ENCODE measurements around the gene GDPD4. TPM values are rescaled to one million over a fixed set of nuclear protein-coding genes. Genes with fewer than 3 reads are reported as not detected.
A peak's percentile ranks its signal among the peaks of the same experiment; 100 is the strongest.

Gene GDPD4
- total RNA-seq, 1 donor from 2014 or later: not detected

DNA sequence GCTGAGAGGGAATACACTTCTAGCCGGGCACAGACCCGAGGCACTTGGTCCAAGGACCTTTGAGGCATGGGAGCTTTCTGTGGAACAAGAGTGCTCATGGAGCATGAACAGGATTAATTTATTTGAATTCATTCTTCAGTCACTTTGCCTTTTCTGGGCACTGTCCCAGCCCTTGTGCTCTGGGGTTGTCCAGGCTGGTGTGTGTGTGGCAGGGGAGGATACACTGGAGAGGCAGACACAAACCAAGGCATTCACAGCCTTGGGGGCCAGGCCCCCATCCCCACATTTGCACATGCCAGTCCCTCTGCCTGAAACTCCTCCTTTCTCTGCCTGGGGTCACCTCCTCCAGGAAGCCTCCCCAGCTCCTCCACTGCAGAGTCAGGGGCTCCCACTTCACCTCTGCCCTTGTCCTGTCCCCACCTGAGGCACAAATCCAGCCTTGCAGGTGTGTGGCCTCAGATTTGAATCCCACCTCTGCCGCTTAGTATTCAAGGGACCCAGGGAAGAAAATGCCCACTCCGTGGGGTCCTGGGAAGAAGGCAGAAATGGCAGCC lies 118.0 kb downstream of the GDPD4 start:
- TF ChIP-seq, protein P1, sequence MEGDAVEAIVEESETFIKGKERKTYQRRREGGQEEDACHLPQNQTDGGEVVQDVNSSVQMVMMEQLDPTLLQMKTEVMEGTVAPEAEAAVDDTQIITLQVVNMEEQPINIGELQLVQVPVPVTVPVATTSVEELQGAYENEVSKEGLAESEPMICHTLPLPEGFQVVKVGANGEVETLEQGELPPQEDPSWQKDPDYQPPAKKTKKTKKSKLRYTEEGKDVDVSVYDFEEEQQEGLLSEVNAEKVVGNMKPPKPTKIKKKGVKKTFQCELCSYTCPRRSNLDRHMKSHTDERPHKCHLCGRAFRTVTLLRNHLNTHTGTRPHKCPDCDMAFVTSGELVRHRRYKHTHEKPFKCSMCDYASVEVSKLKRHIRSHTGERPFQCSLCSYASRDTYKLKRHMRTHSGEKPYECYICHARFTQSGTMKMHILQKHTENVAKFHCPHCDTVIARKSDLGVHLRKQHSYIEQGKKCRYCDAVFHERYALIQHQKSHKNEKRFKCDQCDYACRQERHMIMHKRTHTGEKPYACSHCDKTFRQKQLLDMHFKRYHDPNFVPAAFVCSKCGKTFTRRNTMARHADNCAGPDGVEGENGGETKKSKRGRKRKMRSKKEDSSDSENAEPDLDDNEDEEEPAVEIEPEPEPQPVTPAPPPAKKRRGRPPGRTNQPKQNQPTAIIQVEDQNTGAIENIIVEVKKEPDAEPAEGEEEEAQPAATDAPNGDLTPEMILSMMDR (IDR thresholded peaks at IDR 0.05; ENCODE audit: insufficient read depth, low read length, severe bottlenecking): no peak

DNA sequence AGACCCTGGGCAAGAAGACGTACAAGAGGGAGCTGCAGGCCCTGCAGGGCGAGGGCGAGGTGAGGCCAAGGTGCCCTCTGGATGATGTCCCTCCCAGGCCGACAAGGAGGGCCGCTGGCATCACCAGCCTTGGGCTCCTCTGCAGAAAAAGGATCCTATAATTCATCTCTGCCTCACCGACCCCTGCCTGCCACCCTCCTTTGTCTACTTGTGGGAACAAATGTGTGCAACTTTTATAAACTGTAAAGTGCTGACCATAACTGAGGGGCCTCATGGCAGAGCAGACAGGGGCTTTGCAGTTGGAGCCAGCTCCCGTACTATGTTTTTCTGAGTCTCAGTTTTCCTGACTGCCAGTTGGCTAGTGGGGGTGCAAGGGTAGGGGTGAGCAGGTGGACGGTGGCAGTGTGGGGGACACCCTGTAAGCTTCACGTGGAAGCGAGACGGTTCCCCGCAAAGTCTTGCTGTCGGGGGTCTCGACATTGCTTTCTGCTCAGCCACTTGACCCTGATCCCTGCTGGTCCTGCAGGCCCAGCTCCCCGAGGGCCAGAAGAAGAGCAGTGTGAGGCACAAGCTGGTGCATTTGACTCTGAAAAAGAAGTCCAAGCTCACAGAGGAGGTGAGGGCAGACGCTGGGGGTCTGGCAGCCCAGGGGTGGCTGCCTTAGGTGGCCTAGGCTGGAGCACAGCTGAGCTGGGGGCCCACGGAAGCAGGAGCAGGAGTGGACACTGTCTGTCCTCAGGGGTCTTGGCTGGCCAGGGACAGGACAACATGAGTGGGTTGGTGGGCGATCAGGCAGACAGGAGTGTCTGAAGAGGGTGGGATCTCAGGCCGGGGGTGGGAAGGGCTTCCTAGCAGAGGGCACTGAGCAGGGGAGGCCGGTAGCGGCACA lies 118.7 kb downstream of the GDPD4 start:
- TF ChIP-seq, protein P1 (IDR thresholded peaks at IDR 0.05; ENCODE audit: insufficient read depth, low read length, severe bottlenecking): no peak
- H3K4me3 ChIP-seq (ENCODE audit: low read depth, low read length): no peak overlapping the region
- no peak for FAIRE-seq
- H3K36me3 ChIP-seq (ENCODE audit: control insufficient read depth, insufficient read depth, low read length): no peaks in the 10 kb centered on the region
- DNase-seq (ENCODE audit: low read depth): no peak
- no peaks in the 10 kb centered on the region for H3K27me3 ChIP-seq (ENCODE audit: control insufficient read depth, insufficient read depth, low read length)

More for the DNA sequence above, 118.0 kb downstream of the GDPD4 start:
- H3K27me3 ChIP-seq (ENCODE audit: control insufficient read depth, insufficient read depth, low read length): no peaks in the 10 kb centered on the region
- FAIRE-seq (peak; percentile 72), DNase-seq (ENCODE audit: low read depth) (no peak)
- no peaks in the 10 kb centered on the region for H3K36me3 ChIP-seq (ENCODE audit: control insufficient read depth, insufficient read depth, low read length)
- H3K4me3 ChIP-seq (ENCODE audit: low read depth, low read length): no peak overlapping the region

DNA sequence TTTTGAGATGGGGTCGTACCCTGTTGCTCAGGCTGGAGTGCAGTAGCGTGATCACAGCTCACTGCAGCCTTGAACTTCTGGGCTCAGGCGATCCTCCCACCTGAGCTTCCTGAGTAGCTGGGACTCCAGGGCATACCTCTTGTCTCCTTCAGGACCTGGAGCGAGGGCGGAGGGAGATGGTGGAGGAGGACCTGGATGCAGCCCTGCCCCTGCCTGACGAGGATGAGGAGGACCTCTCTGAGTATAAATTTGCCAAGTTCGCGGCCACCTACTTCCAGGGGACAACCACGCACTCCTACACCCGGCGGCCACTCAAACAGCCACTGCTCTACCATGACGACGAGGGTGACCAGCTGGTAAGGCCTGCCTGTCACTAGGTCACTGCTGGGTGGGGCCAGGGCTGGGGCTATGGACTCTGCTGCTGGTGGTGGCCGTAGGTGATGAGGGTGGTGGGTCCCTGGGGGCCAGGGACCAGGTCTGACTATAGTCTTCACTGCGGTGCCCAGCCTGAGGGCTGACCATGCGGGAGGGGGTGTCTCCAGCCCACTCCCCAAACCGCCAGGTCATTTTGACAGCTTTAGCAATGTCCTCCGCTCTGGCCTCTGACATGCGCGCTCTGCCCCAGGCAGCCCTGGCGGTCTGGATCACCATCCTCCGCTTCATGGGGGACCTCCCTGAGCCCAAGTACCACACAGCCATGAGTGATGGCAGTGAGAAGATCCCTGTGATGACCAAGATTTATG lies 119.5 kb downstream of the GDPD4 start:
- H3K4me3 ChIP-seq (ENCODE audit: low read depth, low read length): no peak overlapping the region
- TF ChIP-seq, protein P1 (IDR thresholded peaks at IDR 0.05; ENCODE audit: insufficient read depth, low read length, severe bottlenecking): no peak
- H3K27me3 ChIP-seq (ENCODE audit: control insufficient read depth, insufficient read depth, low read length): no peaks in the 10 kb centered on the region
- H3K36me3 ChIP-seq (ENCODE audit: control insufficient read depth, insufficient read depth, low read length): no peaks in the 10 kb centered on the region
- FAIRE-seq (no peak), DNase-seq (ENCODE audit: low read depth) (no peak)

DNA sequence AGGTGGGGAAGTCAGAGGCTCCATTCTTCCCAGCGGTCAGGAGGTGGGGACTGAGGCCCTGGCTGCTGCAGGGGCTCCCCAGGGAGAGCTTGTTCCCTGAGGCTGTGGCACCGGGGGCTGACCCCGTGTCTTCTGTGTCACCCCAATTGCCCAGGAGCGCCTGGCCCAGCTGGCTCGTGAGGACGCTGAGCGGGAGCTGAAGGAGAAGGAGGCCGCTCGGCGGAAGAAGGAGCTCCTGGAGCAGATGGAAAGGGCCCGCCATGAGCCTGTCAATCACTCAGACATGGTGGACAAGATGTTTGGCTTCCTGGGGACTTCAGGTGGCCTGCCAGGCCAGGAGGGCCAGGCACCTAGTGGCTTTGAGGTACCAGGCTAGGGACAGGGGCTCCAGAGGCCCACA lies 120.3 kb downstream of the GDPD4 start:
- H3K36me3 ChIP-seq (ENCODE audit: control insufficient read depth, insufficient read depth, low read length): no peaks in the 10 kb centered on the region
- TF ChIP-seq, protein P1 (IDR thresholded peaks at IDR 0.05; ENCODE audit: insufficient read depth, low read length, severe bottlenecking): no peak
- no peaks in the 10 kb centered on the region for H3K27me3 ChIP-seq (ENCODE audit: control insufficient read depth, insufficient read depth, low read length)
- FAIRE-seq (no peak), DNase-seq (ENCODE audit: low read depth) (no peak)
- no peak overlapping the region for H3K4me3 ChIP-seq (ENCODE audit: low read depth, low read length)

DNA sequence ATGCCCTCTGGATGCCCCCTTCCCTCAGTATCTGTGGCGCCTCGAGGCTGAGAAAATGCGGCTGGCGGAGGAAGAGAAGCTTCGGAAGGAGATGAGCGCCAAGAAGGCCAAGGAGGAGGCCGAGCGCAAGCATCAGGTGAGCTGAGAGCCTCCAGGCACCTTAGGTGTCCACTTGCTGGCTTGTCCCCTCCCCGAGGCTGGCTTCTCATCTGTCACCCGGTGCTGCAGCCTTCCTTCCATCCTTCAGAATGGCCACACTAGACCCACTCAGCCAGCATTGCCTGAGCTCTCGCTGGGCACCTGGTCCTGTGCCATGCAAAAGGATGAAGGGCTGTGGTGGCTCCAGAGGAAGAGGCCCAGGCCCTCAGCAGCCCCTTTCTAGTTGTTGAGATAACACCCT lies 121.1 kb downstream of the GDPD4 start:
- no peak for FAIRE-seq
- TF ChIP-seq, protein P1 (IDR thresholded peaks at IDR 0.05; ENCODE audit: insufficient read depth, low read length, severe bottlenecking): no peak
- H3K27me3 ChIP-seq (ENCODE audit: control insufficient read depth, insufficient read depth, low read length): no peaks in the 10 kb centered on the region
- no peaks in the 10 kb centered on the region for H3K36me3 ChIP-seq (ENCODE audit: control insufficient read depth, insufficient read depth, low read length)
- no peak overlapping the region for H3K4me3 ChIP-seq (ENCODE audit: low read depth, low read length)
- DNase-seq (ENCODE audit: low read depth): no peak
